ENCODE data around the gene LEFTY2.
"Not testable (repeated sequence)": the region's sequence is repeated elsewhere in the genome, so short reads cannot be mapped to it uniquely, and the experiment has no call there.

The LEFTY2 gene

DNA sequence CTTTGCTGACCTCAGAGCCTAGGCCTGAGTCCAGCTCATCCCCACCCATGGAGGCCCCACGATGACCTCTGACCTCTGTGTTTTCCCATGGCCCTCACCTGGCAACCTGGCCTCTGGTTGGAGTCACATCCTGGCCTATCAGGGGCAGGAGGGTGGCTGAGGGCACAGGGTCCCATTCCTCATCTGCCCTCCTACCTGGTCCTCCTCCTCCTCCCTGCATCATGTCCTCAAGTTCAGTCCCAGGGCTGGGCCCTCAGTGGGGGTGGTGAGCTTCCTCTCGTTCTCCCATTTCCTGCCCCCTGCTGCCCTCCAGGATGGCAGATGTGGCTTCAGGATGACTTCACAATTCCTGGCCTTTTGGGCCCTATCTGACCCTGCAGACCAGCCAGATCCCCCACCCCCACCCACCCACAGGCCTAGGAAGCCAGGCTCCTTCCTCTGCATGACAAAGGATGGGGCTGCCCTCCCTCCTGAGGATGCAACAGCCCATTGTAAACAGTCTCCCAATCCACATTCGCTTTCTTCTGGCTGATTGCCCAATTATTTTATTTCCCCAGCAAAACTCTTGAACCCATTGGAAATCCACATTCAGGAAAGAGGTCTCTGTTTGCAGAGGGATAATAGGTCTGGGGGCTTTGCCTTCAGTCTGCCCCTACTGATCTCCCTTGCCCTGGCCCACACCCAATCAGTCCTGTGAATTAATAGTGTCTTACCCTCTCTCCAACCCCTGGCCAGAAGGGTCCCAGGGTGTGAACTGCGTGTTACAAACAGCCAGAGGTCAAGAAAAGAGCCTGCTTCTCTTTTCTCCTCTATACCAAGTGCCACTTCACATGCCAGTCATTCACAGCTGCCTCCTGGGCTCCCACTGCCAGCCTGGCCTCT lies 41.7 kb downstream of the LEFTY2 start:
- no peak for DNase-seq

DNA sequence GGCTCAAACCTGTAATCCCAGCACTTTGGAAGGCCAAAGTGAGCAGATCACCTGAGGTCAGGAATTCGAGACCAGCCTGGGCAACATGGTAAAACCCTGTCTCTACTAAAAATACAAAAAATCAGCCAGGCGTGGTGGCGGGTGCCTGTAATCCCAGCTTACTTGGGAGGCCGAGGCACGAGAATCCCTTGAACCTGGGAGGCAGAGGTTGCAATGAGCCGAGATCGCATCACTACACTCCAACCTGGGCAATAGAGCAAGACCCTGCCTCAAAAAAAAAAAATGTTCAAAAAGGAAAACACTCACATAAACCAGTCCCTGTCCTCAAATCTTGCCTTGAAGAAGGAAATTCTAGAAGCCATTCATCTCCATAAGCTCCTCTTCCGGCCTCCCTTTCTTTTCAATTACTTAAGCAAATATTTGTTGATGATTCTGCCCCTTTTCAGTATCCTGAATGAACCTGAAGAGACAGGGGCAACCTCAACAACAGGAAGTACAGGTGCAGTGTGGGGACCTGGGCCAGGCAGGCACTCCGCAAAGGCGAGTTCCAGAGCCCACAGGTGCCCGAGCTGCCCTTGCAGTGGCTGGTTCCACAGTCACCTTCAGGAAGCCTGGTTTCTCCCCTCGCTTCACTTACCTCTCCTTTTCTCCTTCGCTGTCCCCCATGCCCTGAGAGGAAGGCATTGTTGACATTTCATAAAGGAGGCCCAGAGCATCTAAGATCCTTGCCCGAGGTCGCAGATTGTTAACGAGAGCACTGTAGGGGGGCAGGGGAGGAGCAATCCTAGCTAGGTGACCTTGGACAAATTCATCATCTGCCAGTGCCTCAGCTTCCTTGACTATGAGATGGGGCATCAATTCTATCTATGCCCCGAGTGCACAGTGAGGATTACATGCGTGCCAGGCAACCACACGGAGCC lies 43.2 kb downstream of the LEFTY2 start:
- DNase-seq = no peak

DNA sequence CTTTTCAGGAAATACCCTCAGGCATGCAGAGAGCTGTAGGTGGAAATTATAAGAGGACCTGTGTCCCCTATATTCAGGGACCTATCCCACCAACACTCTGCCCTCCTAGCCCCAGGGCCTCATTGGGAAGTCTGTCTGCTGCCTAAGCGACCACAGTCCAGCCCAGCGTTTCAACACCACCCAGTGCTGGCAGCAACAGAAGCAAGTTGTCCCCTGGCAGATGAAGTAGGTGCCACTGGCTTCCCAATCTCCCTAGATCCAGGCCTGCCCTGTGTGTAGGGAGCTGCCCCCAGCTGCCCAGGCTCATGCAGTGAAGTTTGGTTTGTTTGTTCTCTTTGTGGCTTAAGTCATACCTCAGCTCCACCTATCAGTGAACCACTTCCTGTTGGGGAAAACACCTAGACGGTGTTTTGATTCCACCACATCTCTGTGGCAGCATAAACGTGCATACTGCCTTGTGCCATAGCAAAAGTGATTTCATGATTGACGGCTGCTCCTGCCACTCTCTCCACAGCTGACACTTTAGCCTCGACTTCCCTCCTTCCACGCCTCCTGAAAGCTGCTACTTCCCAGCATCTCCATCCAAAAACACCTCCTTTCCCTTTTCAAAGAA lies 44.0 kb downstream of the LEFTY2 start:
- no peak for DNase-seq

DNA sequence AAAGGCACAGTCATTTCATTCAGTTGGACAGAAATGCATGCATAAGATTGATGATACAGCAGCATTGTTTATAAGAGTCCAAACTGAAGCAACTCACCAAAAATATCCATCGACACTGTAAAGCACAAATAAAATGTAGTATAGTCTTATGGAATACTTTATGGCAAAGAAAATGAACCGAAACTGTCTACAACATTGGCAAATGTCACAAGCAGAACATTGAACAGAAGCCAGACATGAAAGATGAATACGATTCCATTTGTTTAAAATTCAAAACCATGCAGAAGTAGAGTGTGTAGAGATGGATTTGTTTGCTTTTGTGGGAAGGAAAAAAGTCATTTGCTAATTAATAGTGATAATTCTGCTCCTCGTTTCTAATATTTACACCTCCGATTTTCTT lies 44.5 kb downstream of the LEFTY2 start:
- DNase-seq = no peak

DNA sequence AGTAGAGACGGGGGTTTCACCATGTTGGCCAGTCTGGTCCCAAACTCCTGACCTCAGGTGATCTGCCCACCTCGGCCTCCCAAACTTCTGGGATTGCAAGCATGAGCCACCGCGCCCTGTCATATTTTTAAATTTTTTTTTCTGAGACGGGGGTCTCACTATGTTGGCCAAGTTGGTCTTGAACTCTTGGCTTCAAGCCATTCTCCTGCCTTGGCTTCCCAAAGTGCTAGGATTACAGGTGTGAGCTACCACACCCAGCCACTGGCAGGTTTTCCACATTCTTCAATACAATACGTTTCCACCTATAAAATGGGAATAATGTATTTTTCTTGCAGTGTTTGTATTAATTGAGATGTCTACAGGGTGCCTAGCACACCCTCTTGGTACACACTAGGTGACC lies 48.7 kb downstream of the LEFTY2 start:
- DNase-seq = no peak

DNA sequence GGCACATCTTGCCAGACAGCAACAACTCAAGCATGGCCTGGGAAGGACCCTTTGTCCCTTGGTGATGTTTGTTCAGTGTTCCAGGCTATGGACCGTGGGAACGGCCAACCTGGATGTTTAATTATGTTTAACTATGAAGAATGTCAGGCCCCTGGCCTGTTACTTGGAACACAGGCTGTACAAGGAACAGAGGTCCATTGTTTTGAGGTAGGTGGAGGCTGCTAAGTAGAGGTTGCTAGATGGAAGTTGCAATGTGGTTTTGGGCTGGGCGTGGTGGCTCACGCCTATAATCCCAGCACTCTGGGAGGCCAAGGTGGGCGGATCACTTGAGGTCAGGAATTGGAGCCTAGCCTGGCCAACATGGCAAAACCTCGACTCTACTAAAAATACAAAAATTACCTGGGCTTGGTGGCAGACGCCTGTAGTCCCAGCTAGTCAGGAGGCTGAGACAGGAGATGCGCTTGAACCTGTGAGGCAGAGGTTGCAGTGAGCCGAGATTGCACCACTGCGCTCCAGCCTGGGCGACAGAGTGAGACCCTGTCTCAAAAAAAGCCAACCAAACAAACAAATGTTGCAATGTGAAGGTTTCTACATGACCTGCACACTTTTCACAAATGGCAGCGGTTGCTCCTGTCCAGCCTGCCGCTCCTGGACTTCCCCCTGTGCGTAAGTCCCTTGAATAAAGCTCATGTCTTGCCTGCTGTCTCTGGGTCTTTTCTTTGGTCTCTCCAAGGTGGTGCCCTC lies 49.6 kb downstream of the LEFTY2 start:
- DNase-seq = no peak

DNA sequence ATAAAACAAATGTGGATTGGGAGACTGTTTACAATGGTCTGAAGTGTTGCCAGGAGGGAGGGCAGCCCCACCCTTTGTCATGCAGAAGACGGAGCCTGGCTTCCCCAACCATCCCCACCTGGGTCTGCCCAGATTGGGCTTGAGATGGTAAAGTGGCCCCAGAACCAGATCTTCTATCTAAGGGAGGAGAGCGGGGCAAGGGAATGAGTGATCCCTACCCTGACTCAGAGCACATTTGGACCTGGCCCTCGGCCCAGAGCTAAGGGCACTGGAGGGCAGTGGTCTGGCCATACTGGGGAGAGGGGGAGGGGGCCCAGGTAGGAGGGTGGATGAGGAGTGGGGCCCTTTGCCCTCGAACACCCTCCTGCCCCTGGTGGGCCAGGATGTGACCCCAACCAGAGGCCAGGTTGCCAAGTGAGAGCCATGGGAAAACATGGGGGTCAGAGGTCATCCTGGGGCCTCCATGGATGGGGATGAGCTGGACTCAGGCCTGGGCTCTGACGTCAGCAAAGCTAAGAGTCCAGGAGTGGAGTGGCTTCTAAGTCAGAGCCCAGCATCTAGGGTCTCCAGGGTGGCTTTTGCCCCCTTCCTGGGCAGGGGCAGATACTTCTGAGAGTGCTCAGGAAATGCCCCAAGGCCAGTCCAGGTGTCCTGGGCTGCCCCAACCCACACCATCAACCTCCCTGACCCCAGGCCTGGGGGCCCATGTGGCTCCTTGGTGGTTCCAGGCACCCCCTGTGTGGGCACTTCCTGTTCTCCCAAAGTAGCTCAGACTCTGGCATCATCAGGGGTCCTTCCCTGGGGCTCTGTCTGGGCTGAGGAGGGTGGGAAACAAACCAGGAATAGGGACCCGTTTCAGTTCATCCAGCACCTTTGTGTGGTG lies 50.4 kb downstream of the LEFTY2 start:
- no peak for DNase-seq

DNA sequence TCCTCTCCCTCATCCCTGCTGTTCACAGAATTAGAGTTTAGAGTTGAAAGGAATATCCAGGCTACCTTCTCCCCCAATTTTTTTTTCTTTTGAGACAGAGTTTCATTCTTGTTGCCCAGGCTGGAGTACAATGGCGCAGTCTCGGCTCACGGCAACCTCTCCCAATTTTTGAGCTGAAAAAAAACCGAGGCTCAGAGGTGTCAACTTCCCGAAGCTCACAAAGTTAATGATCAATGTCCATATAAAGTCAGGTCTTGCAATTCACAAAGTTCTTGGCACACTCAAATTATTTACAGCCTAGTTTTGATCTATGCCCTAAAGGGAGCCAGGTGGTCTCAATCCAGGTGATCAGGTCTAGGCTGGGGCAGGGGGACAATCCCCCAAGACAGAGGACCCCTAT lies 51.3 kb downstream of the LEFTY2 start:
- no peak for DNase-seq

DNA sequence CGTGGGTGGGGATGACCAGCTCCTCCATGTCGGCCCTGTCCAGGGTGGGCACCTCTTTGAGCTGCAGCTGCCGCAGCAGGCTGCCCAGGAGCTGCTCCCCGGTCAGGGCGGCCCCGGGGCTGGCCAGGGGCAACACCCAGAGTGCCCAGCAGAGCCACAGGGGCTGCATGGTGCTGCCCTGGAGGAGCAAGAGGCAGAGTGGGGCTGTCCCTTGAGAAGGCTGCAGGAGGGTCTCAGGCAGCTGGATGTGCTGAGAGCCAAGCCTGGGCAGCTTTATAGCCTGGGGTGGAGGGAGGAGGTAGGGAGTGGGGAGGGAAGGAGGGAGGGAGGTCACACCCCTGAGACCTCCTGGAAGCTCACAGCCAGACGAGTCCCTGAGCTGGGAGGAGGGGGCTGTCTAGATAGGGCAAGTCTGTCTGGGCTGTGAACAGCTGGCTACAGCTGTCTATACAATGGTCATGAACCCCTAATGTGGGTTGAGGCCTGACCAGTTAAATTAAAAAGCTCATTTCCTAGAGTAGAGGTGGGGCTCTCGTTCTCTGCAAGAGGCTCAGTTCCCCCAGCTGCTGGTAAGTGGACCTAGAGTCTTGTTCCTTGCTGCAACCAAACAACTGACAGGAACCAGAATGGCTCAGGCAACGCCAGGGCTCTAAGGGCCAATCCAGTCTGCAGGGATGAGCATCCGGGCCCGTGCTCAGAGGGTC lies 52.0 kb downstream of the LEFTY2 start, which contains the start of gene LEFTY1:
LEFTY1 (minus strand) TSS at position 249 of the 704 bp plus-strand sequence; CDS start at position 169, 80 bp downstream.
- DNase-seq = no peak

DNA sequence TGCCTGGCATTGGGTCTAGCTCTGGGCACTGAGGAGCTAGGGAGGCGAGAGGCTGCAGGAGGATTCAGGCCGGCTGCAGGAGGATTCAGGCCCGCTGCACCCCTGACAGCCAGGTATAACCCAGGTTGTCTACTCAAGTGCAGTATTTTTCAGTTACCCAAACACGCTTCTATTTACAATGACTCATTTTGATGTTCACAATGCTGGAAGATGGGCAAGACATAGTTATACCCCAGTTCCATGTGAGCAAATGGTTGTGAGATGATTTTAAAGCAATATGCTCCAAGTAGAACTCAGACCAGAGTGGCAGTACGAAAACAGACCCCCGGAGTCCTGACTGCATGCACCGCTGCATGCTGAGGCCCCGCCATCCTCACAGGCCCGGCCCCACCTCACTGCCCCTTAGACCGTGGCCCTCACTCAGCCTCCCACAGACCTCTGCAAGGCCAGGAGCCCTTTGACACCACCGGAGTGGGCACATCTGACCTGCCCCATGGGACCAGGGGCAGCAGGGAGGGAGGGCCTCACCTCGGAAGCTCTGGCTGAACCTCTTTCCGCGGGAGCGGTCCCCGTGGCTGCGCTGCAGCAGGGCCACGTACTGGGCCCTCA lies 52.6 kb downstream of the LEFTY2 start:
- no peak for DNase-seq

DNA sequence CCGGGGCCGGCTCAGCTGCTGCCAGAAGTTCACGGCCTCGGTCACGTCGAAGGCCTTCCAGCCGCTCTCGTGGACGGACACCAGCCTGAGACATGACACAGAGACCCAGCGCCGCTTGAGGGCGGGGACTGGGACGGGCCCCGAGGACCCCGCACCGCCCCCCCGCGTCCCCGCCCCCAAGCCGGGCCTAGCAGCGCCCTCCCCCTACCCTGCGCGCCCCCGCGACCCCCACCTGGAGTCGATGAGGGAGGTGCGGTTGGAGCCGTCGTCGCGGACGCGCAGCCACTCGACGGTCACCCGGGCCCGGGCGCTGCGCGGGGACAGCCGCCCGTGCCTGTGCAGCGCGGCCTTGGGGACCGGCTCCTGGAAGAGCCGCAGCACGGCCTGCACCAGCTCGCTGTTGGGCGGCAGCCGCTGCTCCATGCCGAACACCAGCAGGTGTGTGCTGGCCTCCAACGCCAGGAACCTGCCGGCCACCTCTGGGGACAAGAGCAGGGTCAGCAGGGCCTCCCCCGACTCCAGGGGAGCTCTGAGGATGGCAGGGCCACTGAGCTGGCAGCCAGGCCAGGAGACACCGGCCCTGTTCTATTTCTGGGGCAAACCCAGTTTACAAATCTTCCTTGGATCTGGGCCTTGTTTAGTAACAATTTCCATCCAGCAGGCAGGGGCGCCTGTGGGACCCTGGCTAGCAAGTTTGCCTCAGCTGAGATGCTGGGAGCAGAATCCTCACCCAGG lies 53.3 kb downstream of the LEFTY2 start:
- DNase-seq = not testable (repeated sequence)

DNA sequence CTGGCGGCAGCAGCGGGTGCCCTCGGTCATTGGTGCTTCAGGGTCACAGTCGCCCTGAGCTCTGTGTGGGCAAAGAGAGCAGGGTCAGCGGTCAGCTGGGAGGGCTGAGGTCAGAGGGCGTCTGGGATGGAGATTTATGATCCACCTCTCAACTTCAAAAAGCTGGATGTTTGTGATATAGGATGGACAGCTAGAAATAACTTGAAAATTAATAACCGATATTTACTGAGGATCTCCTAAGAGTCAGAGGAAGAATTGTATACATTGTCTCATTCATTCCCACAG lies 54.0 kb downstream of the LEFTY2 start:
- DNase-seq = no peak

Data from left hindlimb (tissue), 1 donor.